Activated CD4-positive, alpha-beta T cell treated with anti-CD3 and anti-CD28 coated beads, Interleukin-2, amount 10 ng/mL, durations not matched to agents 7 days and 5 days (primary cell): ENCODE results near the gene DERL3. TPM values are rescaled to one million over a fixed set of nuclear protein-coding genes. Genes with fewer than 3 reads are reported as not detected.

ENCODE experiments used
- CTCF ChIA-PET: fragments of 350-600 bp; sonication (Branson Sonifier 250); formaldehyde crosslinking; loops from one replicate; lab custom pipeline; 2021; ENCODE audit warnings: antibody characterized with exemption; lab: Charles Lee
- POLR2A ChIA-PET: fragments of 350-600 bp; sonication (Branson Sonifier 250); formaldehyde crosslinking; loops from one replicate; lab custom pipeline; 2021; ENCODE audit warnings: antibody characterized with exemption; lab: Charles Lee
- DNase-seq: peaks from one replicate; pipeline ENCODE4 v3.0.0-alpha.2; 2020
- H3K27ac Mint-ChIP-seq: one replicate; pipeline ENCODE4 v1.8.0; 2021; ENCODE audit warnings: mild to moderate bottlenecking, moderate library complexity, mixed read lengths
- H3K27me3 Mint-ChIP-seq: one replicate; pipeline ENCODE4 v1.8.0; 2021; ENCODE audit warnings: mixed read lengths
- H3K36me3 Mint-ChIP-seq: one replicate; pipeline ENCODE4 v1.8.0; 2021; ENCODE audit warnings: low read depth, mixed read lengths
- H3K4me1 Mint-ChIP-seq: one replicate; pipeline ENCODE4 v1.8.0; 2021; ENCODE audit warnings: mixed read lengths
- H3K4me3 Mint-ChIP-seq: one replicate; pipeline ENCODE4 v1.8.0; 2021; ENCODE audit warnings: mild to moderate bottlenecking, moderate library complexity, mixed read lengths
- H3K9me3 Mint-ChIP-seq: one replicate; pipeline ENCODE4 v1.8.0; 2021; ENCODE audit warnings: mixed read lengths
- total RNA-seq, 2 experiments: library from RNA; stranded (reverse); gene quantifications; one replicate each; pipeline ENCODE4 v1.2.3, GENCODE V29; 2021

DERL3 gene
- total RNA-seq, 2 experiments from 2014 or later: 9.0 to 9.9 TPM

- peaks cover 30% of the 10 kb centered on the region for H3K4me1 Mint-ChIP-seq
- H3K9me3 Mint-ChIP-seq: no peaks in the 10 kb centered on the region
- ChIA-PET POLR2A (interaction anchor here (0.6 kb wide), 1 partner anchor 28 kb away, joined by 4 read pairs; no protein-coding TSS in a partner anchor), CTCF (no interaction called here)
- DNase-seq: no peak
- H3K27me3 Mint-ChIP-seq: no peaks in the 10 kb centered on the region
- H3K4me3 Mint-ChIP-seq: no peak overlapping the region
- H3K36me3 Mint-ChIP-seq: peaks cover 59% of the 10 kb centered on the region
- peak overlapping the region; percentile 95 for H3K27ac Mint-ChIP-seq
Observed at GRCh38 chr22:23826510-23827350, 12.1 kb downstream of the DERL3 start.

- peak overlapping the region; percentile 95 for H3K27ac Mint-ChIP-seq
- ChIA-PET CTCF (interaction anchor here (0.7 to 1.4 kb wide), 5 partner anchors 10 to 33 kb away, joined by 3 to 5 read pairs (median 3); no protein-coding TSS in a partner anchor), POLR2A (no interaction called here)
- peaks cover 39% of the 10 kb centered on the region for H3K4me1 Mint-ChIP-seq
- H3K27me3 Mint-ChIP-seq: no peaks in the 10 kb centered on the region
- no peak overlapping the region for H3K4me3 Mint-ChIP-seq
- H3K36me3 Mint-ChIP-seq: peaks cover 67% of the 10 kb centered on the region
- DNase-seq: no peak
- H3K9me3 Mint-ChIP-seq: no peaks in the 10 kb centered on the region
Observed at GRCh38 chr22:23825246-23825905, 13.4 kb downstream of the DERL3 start.

DNA sequence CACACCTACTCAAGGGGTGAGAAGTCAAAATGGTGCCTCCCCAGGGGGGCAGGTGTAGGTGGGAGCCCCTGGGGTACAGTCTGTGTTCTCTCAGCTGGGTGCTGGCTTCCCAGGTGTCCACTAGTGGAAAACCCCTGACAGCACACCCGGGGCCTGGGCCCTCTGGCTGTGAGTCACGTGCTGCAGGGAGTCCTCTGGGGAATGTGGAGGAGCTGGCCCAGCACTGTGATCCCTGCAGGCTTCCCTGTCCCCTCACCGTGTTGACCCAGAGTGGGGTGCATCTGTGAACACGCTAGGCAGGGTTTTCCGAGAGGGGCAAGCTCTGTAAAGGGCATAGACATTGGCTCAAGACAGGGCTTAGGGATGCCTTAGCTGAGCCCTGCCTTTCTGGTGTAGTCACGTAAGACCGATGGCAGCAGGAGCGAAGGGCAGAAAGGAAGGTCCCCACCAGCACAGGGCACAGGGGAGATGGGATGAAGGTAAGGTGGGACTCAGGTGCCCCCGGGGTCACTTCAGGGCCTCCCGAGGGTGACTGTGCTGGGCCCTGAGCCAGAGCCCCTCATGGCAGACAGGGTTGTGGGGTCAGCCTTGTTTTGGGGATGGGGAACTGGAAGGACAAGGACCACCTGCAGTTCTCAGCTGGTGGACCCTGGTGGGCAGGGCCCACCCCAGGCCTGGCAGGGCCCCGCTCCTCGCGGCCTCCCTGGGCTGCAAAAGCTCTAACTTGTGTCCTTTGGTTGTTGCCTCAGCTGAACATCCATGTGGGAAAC, 14.1 kb downstream of the DERL3 start:
- POLR2A ChIA-PET: no interaction called here
- H3K27ac Mint-ChIP-seq: peak overlapping the region; percentile 80

DNA sequence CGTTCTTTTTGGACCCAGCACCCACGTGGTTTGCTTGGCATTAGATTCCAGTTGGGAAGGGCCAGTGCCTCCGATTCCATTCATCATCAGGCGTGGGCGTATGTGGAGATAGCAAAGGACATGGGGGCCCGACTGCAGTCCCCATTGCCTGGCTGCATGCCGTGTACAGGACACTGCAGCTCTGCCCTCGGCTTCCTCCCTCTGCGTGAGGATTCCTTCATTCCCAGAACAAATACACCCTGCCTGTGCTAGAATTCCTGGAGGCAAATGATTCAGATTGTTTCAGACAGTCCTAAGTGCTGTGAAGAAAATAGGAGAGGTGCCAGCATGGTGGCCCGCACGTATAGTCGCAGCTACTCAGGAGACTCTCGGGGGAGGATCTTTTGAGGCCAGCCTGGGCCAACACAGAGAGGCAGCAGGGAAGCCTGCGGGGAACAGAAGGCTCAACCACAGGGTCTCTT, 15.4 kb downstream of the DERL3 start:
- peaks cover 68% of the 10 kb centered on the region for H3K36me3 Mint-ChIP-seq
- H3K4me3 Mint-ChIP-seq: no peak overlapping the region
- POLR2A ChIA-PET: no interaction called here

More for the DNA sequence above, 14.1 kb downstream of the DERL3 start:
- peaks cover 42% of the 10 kb centered on the region for H3K4me1 Mint-ChIP-seq
- H3K9me3 Mint-ChIP-seq: no peaks in the 10 kb centered on the region
- no peaks in the 10 kb centered on the region for H3K27me3 Mint-ChIP-seq
- H3K4me3 Mint-ChIP-seq: no peak overlapping the region
- DNase-seq: no peak
- H3K36me3 Mint-ChIP-seq: peaks cover 65% of the 10 kb centered on the region
- CTCF ChIA-PET: interaction anchor here (0.6 to 1.4 kb wide), 7 partner anchors 10 to 54 kb away, joined by 3 to 6 read pairs (median 3); no protein-coding TSS in a partner anchor

GRCh38 chr22:23822101-23822671, 16.6 kb downstream of the DERL3 start:
- peaks cover 70% of the 10 kb centered on the region for H3K36me3 Mint-ChIP-seq
- DNase-seq: no peak
- POLR2A ChIA-PET: no interaction called here
- peaks cover 50% of the 10 kb centered on the region for H3K4me1 Mint-ChIP-seq
- no peak overlapping the region for H3K4me3 Mint-ChIP-seq
- CTCF ChIA-PET: interaction anchor here (0.9 to 3.6 kb wide), 2 partner anchors 10 to 659 kb away, joined by 3 to 13 read pairs; no protein-coding TSS in a partner anchor
- peak overlapping the region; percentile 81 for H3K27ac Mint-ChIP-seq
- H3K27me3 Mint-ChIP-seq: no peaks in the 10 kb centered on the region
- no peaks in the 10 kb centered on the region for H3K9me3 Mint-ChIP-seq

More for the DNA sequence above, 15.4 kb downstream of the DERL3 start:
- Mint-ChIP-seq H3K4me1 (peaks cover 49% of the 10 kb centered on the region), H3K27me3 (no peaks in the 10 kb centered on the region), H3K9me3 (no peaks in the 10 kb centered on the region), H3K27ac (peak overlapping the region; percentile 81)
- DNase-seq: no peak
- CTCF ChIA-PET: interaction anchor here (1.3 to 3.6 kb wide), 2 partner anchors 11 to 52 kb away, joined by 6 to 13 read pairs; no protein-coding TSS in a partner anchor

- Mint-ChIP-seq H3K27ac (peak overlapping the region; percentile 91), H3K27me3 (no peaks in the 10 kb centered on the region), H3K36me3 (peaks cover 67% of the 10 kb centered on the region), H3K4me3 (peak overlapping the region; percentile 45), H3K9me3 (no peaks in the 10 kb centered on the region), H3K4me1 (peaks cover 42% of the 10 kb centered on the region)
- ChIA-PET CTCF (interaction anchor here (0.7 to 3.6 kb wide), 4 partner anchors 9 to 50 kb away, joined by 3 to 13 read pairs (median 4); partner anchors contain the start of gene SLC2A11), POLR2A (no interaction called here)
- peak; percentile 40 for DNase-seq
Observed at GRCh38 chr22:23820748-23821211, 18.0 kb downstream of the DERL3 start.

DNA sequence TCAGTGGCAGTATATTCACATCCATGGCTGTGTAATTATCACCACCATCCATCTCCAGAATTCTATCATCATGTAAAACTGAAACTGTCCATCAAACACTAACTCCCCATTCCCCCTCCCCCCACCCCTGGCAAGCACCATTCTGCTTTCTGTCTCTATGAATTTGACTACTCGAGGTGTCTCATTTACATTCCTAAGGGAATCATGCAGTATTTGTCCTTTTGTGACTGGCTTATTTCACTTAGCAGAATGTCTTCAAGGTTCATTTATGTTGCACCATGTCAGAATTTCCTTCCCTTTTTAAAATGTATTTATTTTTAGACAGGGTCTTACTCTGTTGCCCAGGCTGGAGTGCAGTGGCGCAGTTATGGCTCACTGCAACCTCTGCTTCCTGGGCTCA, 20.3 kb downstream of the DERL3 start:
- H3K27me3 Mint-ChIP-seq: no peaks in the 10 kb centered on the region
- peaks cover 59% of the 10 kb centered on the region for H3K36me3 Mint-ChIP-seq
- H3K4me1 Mint-ChIP-seq: peaks cover 33% of the 10 kb centered on the region
- no peaks in the 10 kb centered on the region for H3K9me3 Mint-ChIP-seq
- POLR2A ChIA-PET: no interaction called here
- no peak for DNase-seq
- CTCF ChIA-PET: interaction anchor here (1.4 kb wide), 1 partner anchor 13 kb away, joined by 3 read pairs; no protein-coding TSS in a partner anchor
- no peak overlapping the region for H3K4me3 Mint-ChIP-seq
- peak overlapping the region; percentile 31 for H3K27ac Mint-ChIP-seq

GRCh38 chr22:23817146-23817545, 21.7 kb downstream of the DERL3 start:
- CTCF ChIA-PET: no interaction called here
- POLR2A ChIA-PET: no interaction called here
- no peak overlapping the region for H3K27ac Mint-ChIP-seq
- H3K4me1 Mint-ChIP-seq: peaks cover 29% of the 10 kb centered on the region
- no peak overlapping the region for H3K4me3 Mint-ChIP-seq
- no peak for DNase-seq
- no peaks in the 10 kb centered on the region for H3K9me3 Mint-ChIP-seq
- H3K27me3 Mint-ChIP-seq: no peaks in the 10 kb centered on the region
- H3K36me3 Mint-ChIP-seq: peaks cover 56% of the 10 kb centered on the region

GRCh38 chr22:23816156-23816976, 22.4 kb downstream of the DERL3 start:
- peaks cover 27% of the 10 kb centered on the region for H3K4me1 Mint-ChIP-seq
- peaks cover 53% of the 10 kb centered on the region for H3K36me3 Mint-ChIP-seq
- ChIA-PET POLR2A (no interaction called here), CTCF (no interaction called here)
- H3K27me3 Mint-ChIP-seq: no peaks in the 10 kb centered on the region
- no peak overlapping the region for H3K4me3 Mint-ChIP-seq
- H3K27ac Mint-ChIP-seq: no peak overlapping the region
- no peaks in the 10 kb centered on the region for H3K9me3 Mint-ChIP-seq
- no peak for DNase-seq

DNA sequence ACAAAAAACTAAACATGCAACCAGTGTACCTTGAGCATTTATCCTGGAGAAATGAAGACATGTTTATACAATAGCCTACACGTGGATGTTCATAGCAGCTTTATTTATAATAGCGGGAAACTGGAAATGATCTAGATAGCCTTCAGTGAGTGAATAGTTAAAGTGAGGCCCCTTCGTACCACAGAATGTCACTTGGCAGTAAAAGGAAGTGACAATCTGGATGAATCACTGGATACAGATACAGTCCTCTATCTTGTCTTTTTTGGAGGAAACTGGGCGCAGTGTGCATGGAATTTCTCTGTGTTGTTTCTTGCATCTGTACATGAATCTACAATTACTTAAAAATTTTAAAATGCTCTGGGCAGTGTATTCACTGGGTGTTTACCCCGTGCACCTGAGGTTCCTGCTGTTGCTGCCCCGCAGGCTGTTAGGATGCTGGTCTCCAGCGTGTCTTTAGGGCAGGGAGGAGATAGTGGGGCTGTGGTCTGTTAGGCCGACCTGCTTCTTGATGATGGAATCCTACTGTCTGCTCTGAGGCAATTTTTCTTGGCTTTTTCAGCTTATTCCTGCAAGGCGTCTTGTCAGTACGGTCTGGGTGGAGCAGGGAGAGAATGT, 23.2 kb downstream of the DERL3 start:
- Mint-ChIP-seq H3K27ac (no peak overlapping the region), H3K27me3 (no peaks in the 10 kb centered on the region), H3K4me3 (no peak overlapping the region), H3K36me3 (peaks cover 50% of the 10 kb centered on the region), H3K9me3 (no peaks in the 10 kb centered on the region), H3K4me1 (peaks cover 19% of the 10 kb centered on the region)
- CTCF ChIA-PET: interaction anchor here (0.8 kb wide), 1 partner anchor 10 kb away, joined by 3 read pairs; no protein-coding TSS in a partner anchor
- POLR2A ChIA-PET: no interaction called here
- DNase-seq: no peak

DNA sequence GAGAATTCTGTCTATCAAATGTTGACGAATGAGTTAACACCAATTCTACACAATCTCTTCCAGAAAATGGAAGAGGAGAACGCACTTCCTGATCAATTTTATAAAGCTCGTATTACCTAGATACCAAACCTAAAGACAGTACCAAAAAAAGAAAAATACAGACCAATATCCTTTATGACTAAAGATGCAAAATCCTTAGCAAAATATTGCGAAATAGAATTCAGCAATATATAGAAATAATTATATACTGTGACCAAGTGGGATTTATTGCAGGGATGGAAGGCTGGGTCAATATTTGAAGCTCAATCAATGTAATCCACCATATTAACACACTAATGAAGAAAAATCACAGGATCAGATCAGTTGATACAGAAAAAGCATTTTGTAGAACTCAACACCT, 26.4 kb downstream of the DERL3 start:
- H3K9me3 Mint-ChIP-seq: no peaks in the 10 kb centered on the region
- no peak for DNase-seq
- H3K36me3 Mint-ChIP-seq: peaks cover 28% of the 10 kb centered on the region
- H3K27me3 Mint-ChIP-seq: no peaks in the 10 kb centered on the region
- no peak overlapping the region for H3K4me3 Mint-ChIP-seq
- CTCF ChIA-PET: interaction anchor here (0.6 to 2.1 kb wide), 4 partner anchors 10 to 16 kb away, joined by 3 to 13 read pairs (median 4); no protein-coding TSS in a partner anchor
- POLR2A ChIA-PET: no interaction called here
- peaks cover 5% of the 10 kb centered on the region for H3K4me1 Mint-ChIP-seq
- H3K27ac Mint-ChIP-seq: no peak overlapping the region
